Hepatocyte (in vitro differentiated cells): ENCODE data around the gene FOXN3. TPM values are rescaled to one million over a fixed set of nuclear protein-coding genes. Genes with fewer than 3 reads are reported as not detected.
"Not testable (repeated sequence)": the region's sequence is repeated elsewhere in the genome, so short reads cannot be mapped to it uniquely, and the experiment has no call there.

ENCODE experiments used
- DNase-seq: peaks from one replicate; pipeline ENCODE4 v3.0.0-alpha.2; 2016; ENCODE audit warnings: low spot score
- H2AFZ ChIP-seq: fragments of 200-600 bp; sonication (generic); 2 replicates; pipeline ENCODE4 v1.6.0; 2016; ENCODE audit warnings: antibody characterized with exemption, mild to moderate bottlenecking
- H3K27ac ChIP-seq: fragments of 200-600 bp; sonication (generic); 2 replicates; pipeline ENCODE4 v1.5.1; 2016; ENCODE audit warnings: mild to moderate bottlenecking
- H3K27me3 ChIP-seq: fragments of 200-600 bp; sonication (generic); 2 replicates; pipeline ENCODE4 v1.6.1; 2016
- H3K36me3 ChIP-seq: fragments of 200-600 bp; sonication (generic); replicated peaks from 2 replicates; pipeline ENCODE4 v1.5.1; 2016; ENCODE audit warnings: low read depth; ENCODE audit not compliant: insufficient read depth
- H3K4me1 ChIP-seq: fragments of 200-600 bp; sonication (generic); 2 replicates; pipeline ENCODE4 v1.5.1; 2016; ENCODE audit warnings: mild to moderate bottlenecking, moderate library complexity; ENCODE audit not compliant: insufficient read depth
- H3K4me2 ChIP-seq: fragments of 200-600 bp; sonication (generic); 2 replicates; pipeline ENCODE4 v1.6.0; 2016
- H3K4me3 ChIP-seq: fragments of 200-600 bp; sonication (generic); 2 replicates; pipeline ENCODE4 v1.5.1; 2016; ENCODE audit warnings: mild to moderate bottlenecking
- H3K79me2 ChIP-seq: fragments of 200-600 bp; sonication (generic); 2 replicates; pipeline ENCODE4 v1.6.0; 2017; ENCODE audit warnings: mild to moderate bottlenecking
- H3K9me2 ChIP-seq: fragments of 200-600 bp; sonication (generic); replicated peaks from 2 replicates; pipeline ENCODE4 v1.6.0; 2017; ENCODE audit warnings: mild to moderate bottlenecking; ENCODE audit not compliant: insufficient read depth
- H3K9me3 ChIP-seq: fragments of 200-600 bp; sonication (generic); 2 replicates; pipeline ENCODE4 v1.5.1; 2016; ENCODE audit warnings: low read depth, mild to moderate bottlenecking
- H4K20me1 ChIP-seq: fragments of 200-600 bp; sonication (generic); 2 replicates; pipeline ENCODE4 v1.6.0; 2016; ENCODE audit warnings: mild to moderate bottlenecking; ENCODE audit not compliant: insufficient read depth, poor library complexity, severe bottlenecking
- EZH2 ChIP-seq: fragments of 200-600 bp; sonication (generic); IDR thresholded peaks from 2 replicates; pipeline ENCODE4 v1.6.1; 2016; ENCODE audit warnings: antibody characterized with exemption, mild to moderate bottlenecking, borderline replicate concordance
- EZH2phosphoT487 ChIP-seq: fragments of 200-600 bp; sonication (generic); IDR thresholded peaks from one replicate; pipeline ENCODE4 v1.6.1; 2018; ENCODE audit warnings: antibody characterized with exemption, mild to moderate bottlenecking, low read depth, moderate library complexity; ENCODE audit not compliant: unreplicated experiment, severe bottlenecking
- WGBS: methylation state at CpG from one replicate; pipeline ENCODE4 v1.1.6; 2016; ENCODE audit warnings: low lambda C conversion rate; ENCODE audit errors: missing lambda C conversion rate; 5-methylcytosine and 5-hydroxymethylcytosine counted together
- polyA plus RNA-seq: library from polyadenylated mRNA; unstranded; fragments of >200 nt; fragmentation: Nextera tagmentation; extraction: Ambion mirVana; gene quantifications from 2 replicates; pipeline ENCODE4 v1.2.1, GENCODE V29; 2016
- total RNA-seq: library from RNA; depleted of rRNA; stranded (reverse); fragments of >200 nt; gene quantifications from 2 replicates; pipeline ENCODE4 v1.2.3, GENCODE V29; 2014
- TF ChIP-seq, protein P1 (sequence below): fragments of 200-600 bp; sonication (generic); IDR thresholded peaks from 2 replicates; pipeline ENCODE4 v1.5.1; 2016; ENCODE audit warnings: antibody characterized with exemption, mild to moderate bottlenecking; ENCODE audit not compliant: poor library complexity

Gene FOXN3
- total and polyA plus RNA-seq, 2 experiments from 2014 or later = 42.2 to 47.6 TPM

DNA sequence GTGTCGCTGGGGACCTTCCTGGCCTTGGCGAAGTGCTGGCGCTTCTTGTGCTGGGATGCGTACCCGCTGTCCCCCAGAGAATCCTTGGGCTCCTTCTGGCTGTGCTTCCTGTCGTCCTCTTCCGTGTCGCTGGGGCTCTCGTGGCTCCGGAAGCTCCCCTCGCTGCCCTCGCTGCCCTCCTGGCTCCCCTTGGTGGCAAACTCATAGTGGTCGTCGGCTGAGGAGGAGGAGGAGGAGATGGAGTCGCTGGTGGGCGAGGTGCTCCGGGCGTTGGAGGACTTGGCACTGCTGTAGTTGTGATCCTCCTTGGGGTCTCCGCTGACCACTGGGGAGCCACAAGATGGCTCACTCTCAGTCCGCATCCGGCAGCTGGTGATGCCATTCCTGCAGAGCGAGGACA is 254.4 kb downstream of the FOXN3 start:
- Histone ChIP-seq H2AFZ (no peak overlapping the region), H3K27ac (no peak overlapping the region), H3K4me1 (no peaks in the 10 kb centered on the region), H3K9me3 (no peaks in the 10 kb centered on the region), H4K20me1 (no peaks in the 10 kb centered on the region), H3K27me3 (no peaks in the 10 kb centered on the region), H3K4me3 (no peak overlapping the region), H3K4me2 (no peak overlapping the region), H3K9me2 (no peaks in the 10 kb centered on the region), H3K79me2 (no peaks in the 10 kb centered on the region), H3K36me3 (peaks cover 7% of the 10 kb centered on the region)
- WGBS = 96% methylated on average over 20 of the region's 22 CpGs
- TF ChIP-seq EZH2 = no peak
- TF ChIP-seq EZH2phosphoT487 = no peak
- TF ChIP-seq, protein P1, sequence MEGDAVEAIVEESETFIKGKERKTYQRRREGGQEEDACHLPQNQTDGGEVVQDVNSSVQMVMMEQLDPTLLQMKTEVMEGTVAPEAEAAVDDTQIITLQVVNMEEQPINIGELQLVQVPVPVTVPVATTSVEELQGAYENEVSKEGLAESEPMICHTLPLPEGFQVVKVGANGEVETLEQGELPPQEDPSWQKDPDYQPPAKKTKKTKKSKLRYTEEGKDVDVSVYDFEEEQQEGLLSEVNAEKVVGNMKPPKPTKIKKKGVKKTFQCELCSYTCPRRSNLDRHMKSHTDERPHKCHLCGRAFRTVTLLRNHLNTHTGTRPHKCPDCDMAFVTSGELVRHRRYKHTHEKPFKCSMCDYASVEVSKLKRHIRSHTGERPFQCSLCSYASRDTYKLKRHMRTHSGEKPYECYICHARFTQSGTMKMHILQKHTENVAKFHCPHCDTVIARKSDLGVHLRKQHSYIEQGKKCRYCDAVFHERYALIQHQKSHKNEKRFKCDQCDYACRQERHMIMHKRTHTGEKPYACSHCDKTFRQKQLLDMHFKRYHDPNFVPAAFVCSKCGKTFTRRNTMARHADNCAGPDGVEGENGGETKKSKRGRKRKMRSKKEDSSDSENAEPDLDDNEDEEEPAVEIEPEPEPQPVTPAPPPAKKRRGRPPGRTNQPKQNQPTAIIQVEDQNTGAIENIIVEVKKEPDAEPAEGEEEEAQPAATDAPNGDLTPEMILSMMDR = no peak
- no peak for DNase-seq

DNA sequence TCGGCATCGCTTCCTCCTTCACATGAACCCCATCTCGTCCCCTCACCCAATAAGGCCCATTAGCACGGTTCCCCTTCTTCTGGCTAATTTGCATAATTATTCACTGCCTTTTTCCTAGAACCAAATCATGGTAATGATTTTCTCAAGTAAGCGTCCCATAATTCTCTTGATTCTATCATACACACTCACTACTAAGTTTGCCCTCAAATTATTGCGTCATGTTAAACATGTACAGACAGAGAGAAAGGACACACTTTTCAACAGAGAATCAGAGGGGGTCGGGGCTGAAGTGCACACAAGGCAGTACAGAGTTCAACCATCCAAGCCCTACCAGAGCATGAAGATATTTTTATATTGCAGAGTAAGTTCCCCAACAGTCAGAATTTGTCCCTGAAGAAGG is 256.6 kb downstream of the FOXN3 start:
- WGBS = 89% methylated on average over 7 of the region's 7 CpGs

DNA sequence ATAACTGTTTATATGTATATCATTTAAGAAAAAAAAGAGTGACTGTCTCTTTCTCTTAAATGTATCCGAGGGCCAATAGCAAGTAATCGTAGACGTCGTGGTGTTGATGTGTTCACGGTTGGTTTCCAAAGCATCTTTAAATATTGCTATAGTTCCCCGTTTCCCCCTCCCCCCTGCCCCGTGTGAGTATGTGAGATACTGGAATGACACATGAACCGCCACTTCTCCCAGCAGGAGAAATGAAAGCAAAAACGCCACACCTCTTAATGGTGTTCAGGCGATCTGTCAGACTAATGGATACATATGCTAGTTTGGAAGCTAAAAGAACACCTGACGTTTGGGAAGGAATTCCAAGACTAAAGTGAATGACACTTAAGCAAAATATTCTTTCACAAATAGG is 258.3 kb downstream of the FOXN3 start:
- H3K4me2 ChIP-seq = no peak overlapping the region
- no peak for TF ChIP-seq EZH2
- 91% methylated on average over 6 of the region's 11 CpGs for WGBS
- no peaks in the 10 kb centered on the region for H4K20me1 ChIP-seq
- no peaks in the 10 kb centered on the region for H3K27me3 ChIP-seq
- no peaks in the 10 kb centered on the region for H3K4me1 ChIP-seq
- no peaks in the 10 kb centered on the region for H3K9me3 ChIP-seq
- peaks cover 7% of the 10 kb centered on the region for H3K36me3 ChIP-seq
- no peak overlapping the region for H3K4me3 ChIP-seq
- no peak overlapping the region for H2AFZ ChIP-seq
- no peaks in the 10 kb centered on the region for H3K9me2 ChIP-seq
- no peak for DNase-seq
- H3K27ac ChIP-seq = no peak overlapping the region
- H3K79me2 ChIP-seq = no peaks in the 10 kb centered on the region

More for the DNA sequence above, 256.6 kb downstream of the FOXN3 start:
- Histone ChIP-seq H3K36me3 (peaks cover 7% of the 10 kb centered on the region), H3K27me3 (no peaks in the 10 kb centered on the region), H3K9me3 (no peaks in the 10 kb centered on the region), H3K4me3 (no peak overlapping the region), H4K20me1 (no peaks in the 10 kb centered on the region), H3K9me2 (no peaks in the 10 kb centered on the region), H2AFZ (no peak overlapping the region), H3K27ac (no peak overlapping the region), H3K4me1 (no peaks in the 10 kb centered on the region), H3K4me2 (no peak overlapping the region), H3K79me2 (no peaks in the 10 kb centered on the region)
- DNase-seq = no peak
- TF ChIP-seq EZH2phosphoT487 (no peak), EZH2 (no peak)
- TF ChIP-seq, protein P1 = no peak

DNA sequence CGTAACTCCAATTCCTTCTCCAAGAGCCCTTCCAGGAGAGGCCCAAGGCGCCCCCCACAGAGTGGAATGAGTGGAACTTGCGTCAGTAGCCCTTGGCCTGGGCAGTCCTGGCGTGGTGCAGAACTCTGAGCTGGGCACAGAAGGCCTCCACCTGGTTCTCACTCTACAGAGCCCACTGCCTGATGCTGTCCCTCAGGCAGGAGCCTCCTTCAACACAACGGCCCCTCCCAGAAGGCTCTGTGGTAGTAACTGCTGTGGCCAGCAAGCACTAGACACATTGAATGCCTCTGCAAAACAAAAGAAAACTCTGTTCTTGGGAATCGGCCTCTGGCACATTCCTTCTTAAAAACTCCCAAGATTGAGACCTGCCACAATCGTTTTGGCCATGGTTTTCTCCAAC is 258.9 kb downstream of the FOXN3 start:
- DNase-seq, H3K4me2 ChIP-seq, H2AFZ ChIP-seq, H3K9me2 ChIP-seq, H3K9me3 ChIP-seq, H3K27ac ChIP-seq, H3K79me2 ChIP-seq, H3K4me1 ChIP-seq, H3K4me3 ChIP-seq, H3K36me3 ChIP-seq, H4K20me1 ChIP-seq, H3K27me3 ChIP-seq: not testable (repeated sequence)
- WGBS = 90% methylated on average over 7 of the region's 7 CpGs
